RPMI8226 (cell line): ENCODE results near the gene MYOM1.
A peak's percentile ranks its signal among the peaks of the same experiment; 100 is the strongest.

Experiments used
- DNase-seq: peaks from one replicate; pipeline ENCODE4 v3.0.0-alpha.2; 2015

MYOM1 gene

GRCh38 chr18:3219631-3220335, at the start of gene MYOM1:
Gene MYOM1, minus strand, starts transcription at chr18:3219968. Its CDS starts 4,745 bp downstream, at chr18:3215223.
- peak; percentile 53 for DNase-seq

- DNase-seq, result no peak
These were observed 49.6 kb upstream of the MYOM1 start for GRCh38 chr18:3269241-3269913.

GRCh38 chr18:3268306-3268705, 48.5 kb upstream of the MYOM1 start:
- no peak for DNase-seq

- no peak for DNase-seq
These were observed 46.4 kb upstream of the MYOM1 start for GRCh38 chr18:3266062-3266608.

GRCh38 chr18:3265564-3266033, 45.8 kb upstream of the MYOM1 start:
- no peak for DNase-seq

GRCh38 chr18:3264362-3264761, 44.6 kb upstream of the MYOM1 start:
- no peak for DNase-seq

- DNase-seq, result no peak
These were observed 43.4 kb upstream of the MYOM1 start for GRCh38 chr18:3263132-3263700.

GRCh38 chr18:3262234-3263131, 42.7 kb upstream of the MYOM1 start:
- DNase-seq, result peak; percentile 45

- DNase-seq, result peak; percentile 93
These were observed 41.8 kb upstream of the MYOM1 start, which contains the start of gene MYL12B for GRCh38 chr18:3261373-3262233. Gene MYL12B, plus strand, starts transcription at chr18:3262133. Its CDS starts 10,766 bp downstream, at chr18:3272899.

GRCh38 chr18:3260995-3261372, 41.2 kb upstream of the MYOM1 start:
- DNase-seq, result no peak

- DNase-seq, result no peak
These were observed 37.9 kb upstream of the MYOM1 start for GRCh38 chr18:3257627-3258120.

GRCh38 chr18:3256693-3257626, 37.2 kb upstream of the MYOM1 start:
- peak; percentile 45 for DNase-seq

GRCh38 chr18:3255611-3256165, 35.9 kb upstream of the MYOM1 start:
- no peak for DNase-seq

- no peak for DNase-seq
These were observed 35.0 kb upstream of the MYOM1 start for GRCh38 chr18:3254725-3255124.

- DNase-seq, result no peak
These were observed 33.1 kb upstream of the MYOM1 start for GRCh38 chr18:3252843-3253242.

GRCh38 chr18:3251963-3252277, 32.2 kb upstream of the MYOM1 start:
- DNase-seq, result no peak

GRCh38 chr18:3251249-3251962, 31.6 kb upstream of the MYOM1 start:
- DNase-seq, result no peak

GRCh38 chr18:3250237-3251107, 30.7 kb upstream of the MYOM1 start:
- DNase-seq, result no peak
